GM18499 (cell line): ENCODE measurements around the gene NLRP8.
"Not testable (repeated sequence)": the region's sequence is repeated elsewhere in the genome, so short reads cannot be mapped to it uniquely, and the experiment has no call there.

ENCODE experiments used
- ATAC-seq: cut with Tn5 transposase; IDR thresholded peaks from one replicate; pipeline ENCODE4 v1.9.1; 2021; ENCODE audit warnings: moderate number of reproducible peaks; ENCODE audit not compliant: insufficient read depth, unreplicated experiment

Gene NLRP8

GRCh38 chr19:55947532-55947931 lies at the start of gene NLRP8:
TSS of gene NLRP8 (plus strand) at chr19:55947832.
- no peak for ATAC-seq

GRCh38 chr19:55898911-55899310 lies 48.7 kb upstream of the NLRP8 start:
- ATAC-seq = no peak

GRCh38 chr19:55901369-55902079 lies 46.1 kb upstream of the NLRP8 start:
- ATAC-seq = no peak

DNA sequence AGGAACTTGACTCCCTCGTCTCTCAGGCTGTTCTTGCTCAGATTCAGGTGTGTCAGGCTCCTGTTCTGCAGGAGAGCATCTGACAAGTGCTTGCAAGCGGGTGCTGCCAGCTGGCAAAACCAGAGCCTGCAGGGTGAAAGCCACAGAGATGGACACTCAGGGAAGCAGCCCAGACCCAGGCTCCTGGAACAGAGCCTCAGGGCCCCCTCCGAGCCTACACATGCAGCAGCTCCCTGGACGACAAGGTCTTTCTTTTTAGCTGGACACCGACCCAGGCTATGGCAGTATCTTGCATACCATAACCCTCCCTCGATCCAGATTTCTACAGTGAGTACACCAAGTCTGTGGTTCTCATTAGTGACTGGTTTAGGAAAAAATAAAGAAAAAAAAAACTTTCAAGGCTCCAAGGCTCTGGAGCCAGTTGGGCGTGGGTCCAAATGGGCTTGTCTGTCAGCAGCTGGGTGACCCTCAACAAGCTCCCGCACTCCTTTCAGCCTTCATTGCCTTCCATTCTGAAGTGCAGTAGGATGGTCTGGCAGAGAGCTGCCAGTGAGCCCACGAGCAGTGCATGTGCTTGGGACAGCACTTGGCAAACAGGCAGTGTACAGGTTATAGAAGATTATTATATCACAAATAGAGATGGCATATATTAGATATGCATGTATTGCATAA lies 45.4 kb upstream of the NLRP8 start:
- no peak for ATAC-seq

- ATAC-seq = no peak
These were observed 40.3 kb upstream of the NLRP8 start for GRCh38 chr19:55907286-55907685.

DNA sequence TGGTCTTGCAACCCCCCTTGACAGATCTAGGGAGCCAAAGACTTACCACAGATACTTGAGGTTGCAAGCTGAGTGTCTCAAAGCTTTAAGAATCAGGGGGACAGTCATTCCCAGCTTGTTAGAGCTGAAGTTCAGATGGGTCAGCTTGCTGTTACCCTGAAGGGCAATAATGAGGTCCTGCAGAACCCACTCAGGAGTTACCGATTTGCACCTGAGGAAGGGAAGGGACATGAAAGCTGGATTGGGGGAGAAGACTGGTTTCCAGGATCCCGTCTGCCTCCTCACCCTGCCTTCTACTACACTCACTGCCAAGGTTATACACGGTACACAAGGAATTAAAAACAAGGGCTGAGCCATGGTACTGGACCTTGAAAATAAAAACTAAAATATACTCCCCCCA lies 39.9 kb upstream of the NLRP8 start:
- no peak for ATAC-seq

GRCh38 chr19:55909801-55910200 lies 37.8 kb upstream of the NLRP8 start:
- ATAC-seq = no peak

- ATAC-seq = no peak
These were observed 34.7 kb upstream of the NLRP8 start for GRCh38 chr19:55912916-55913315.

GRCh38 chr19:55913643-55914268 lies 33.9 kb upstream of the NLRP8 start:
- no peak for ATAC-seq

GRCh38 chr19:55923556-55923955 lies 24.1 kb upstream of the NLRP8 start:
- no peak for ATAC-seq

DNA sequence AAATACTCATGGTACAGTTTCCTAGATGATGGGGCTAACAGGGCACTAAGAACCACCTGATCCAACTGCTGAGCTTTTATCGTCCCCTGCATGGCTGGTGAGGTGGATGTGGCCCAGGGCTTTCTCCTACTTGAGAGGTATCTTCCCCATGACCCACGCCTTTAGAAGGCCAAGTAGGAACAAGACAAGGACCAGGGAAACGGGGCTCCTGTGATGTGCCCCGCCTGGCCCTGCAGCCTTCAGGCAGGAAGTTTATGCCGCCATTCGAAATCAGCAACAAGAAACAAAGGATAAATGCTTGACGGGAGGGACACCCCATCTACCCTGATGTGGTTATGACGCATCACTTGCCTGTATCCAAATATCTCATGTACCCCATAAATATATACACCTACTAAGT lies 19.6 kb upstream of the NLRP8 start:
- no peak for ATAC-seq

DNA sequence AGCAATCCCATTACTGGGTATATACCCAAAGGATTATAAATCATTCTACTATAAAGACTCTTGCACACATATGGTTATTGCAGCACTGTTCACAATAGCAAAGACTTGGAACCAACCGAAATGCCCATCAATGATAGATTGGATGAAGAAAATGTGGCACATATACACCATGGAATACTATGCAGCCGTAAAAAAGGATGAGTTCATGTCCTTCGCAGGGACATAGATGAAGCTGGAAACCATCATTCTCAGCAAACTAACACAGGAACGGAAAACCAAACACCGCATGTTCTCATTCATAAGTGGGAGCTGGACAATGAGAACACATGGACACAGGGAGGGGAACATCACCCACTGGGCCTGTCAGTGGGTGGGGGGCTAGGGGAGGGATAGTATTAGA lies 18.4 kb upstream of the NLRP8 start:
- ATAC-seq = not testable (repeated sequence)

DNA sequence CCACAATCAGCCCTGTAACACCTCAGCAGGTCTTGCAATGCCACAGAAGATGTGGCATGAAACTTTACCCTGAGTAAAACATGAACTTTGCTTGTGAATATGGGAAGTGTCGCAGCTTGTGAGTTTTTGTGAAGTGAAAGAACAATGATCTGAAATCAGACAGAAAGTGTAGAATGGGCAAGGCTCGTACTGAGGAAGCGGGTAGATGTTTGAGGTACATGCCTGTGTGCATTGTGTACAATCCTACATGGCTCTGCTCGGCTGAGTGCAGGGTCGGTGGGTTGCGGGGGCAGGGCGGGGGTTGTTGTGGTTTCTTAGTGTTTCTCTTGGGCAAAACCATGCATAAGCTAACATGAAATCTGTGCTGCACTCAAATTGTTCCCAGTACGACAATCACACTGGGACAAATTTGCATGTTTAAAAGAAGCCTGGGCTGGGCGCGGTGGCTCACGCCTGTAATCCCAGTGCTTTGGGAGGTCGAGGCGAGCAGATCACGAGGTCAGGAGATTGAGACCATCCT lies 16.6 kb upstream of the NLRP8 start:
- no peak for ATAC-seq

GRCh38 chr19:55931936-55932386 lies 15.7 kb upstream of the NLRP8 start, which contains the start of gene NLRP13:
TSS of gene NLRP13 (minus strand) at chr19:55932336. CDS start at chr19:55932311, 25 bp downstream.
- ATAC-seq = no peak

- ATAC-seq = no peak
These were observed 12.4 kb upstream of the NLRP8 start for GRCh38 chr19:55935206-55935605.

DNA sequence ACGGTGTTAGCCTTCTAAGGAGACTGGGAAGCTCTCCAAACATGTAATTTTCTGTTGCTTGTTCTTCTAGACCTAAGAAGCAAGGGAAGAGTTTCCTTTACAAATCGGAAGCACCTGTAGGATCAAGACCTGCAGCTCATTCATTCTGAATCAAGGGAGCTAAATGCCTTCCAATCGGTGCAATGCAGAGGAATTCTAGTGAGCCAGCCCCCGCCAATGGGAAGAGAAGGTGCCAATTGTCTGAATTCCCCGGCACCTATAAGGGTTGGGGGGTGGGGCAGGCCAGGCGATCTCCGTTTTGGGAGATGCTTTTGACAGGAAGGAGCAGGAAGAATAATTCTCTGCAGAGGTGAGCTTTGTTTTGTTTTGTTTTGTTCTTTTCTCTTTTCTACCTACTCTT lies 8.4 kb upstream of the NLRP8 start:
- ATAC-seq = no peak

- ATAC-seq = no peak
These were observed 7.3 kb upstream of the NLRP8 start for GRCh38 chr19:55940306-55940705.

GRCh38 chr19:55950566-55950965 lies 2.9 kb downstream of the NLRP8 start:
- not testable (repeated sequence) for ATAC-seq

DNA sequence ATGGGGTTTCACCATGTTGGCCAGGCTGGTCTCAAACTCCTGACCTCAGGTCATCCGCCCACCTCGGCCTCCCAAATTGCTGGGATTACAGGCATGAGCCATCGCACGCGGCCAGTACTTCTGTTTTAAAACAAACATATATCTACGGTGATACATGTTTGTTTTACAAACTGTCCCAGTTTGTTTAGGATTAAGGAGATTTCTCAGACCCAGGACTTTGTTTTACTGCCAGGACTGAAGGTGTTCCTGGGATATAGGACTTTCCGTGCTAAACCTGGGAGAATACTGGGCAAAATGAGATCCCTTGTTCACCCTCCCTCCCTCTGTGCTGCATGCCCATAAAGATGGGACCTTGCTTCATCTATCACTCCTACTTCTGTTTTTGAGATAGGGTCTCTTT lies 8.8 kb downstream of the NLRP8 start:
- ATAC-seq = no peak

GRCh38 chr19:55958356-55958755 lies 10.7 kb downstream of the NLRP8 start:
- no peak for ATAC-seq

DNA sequence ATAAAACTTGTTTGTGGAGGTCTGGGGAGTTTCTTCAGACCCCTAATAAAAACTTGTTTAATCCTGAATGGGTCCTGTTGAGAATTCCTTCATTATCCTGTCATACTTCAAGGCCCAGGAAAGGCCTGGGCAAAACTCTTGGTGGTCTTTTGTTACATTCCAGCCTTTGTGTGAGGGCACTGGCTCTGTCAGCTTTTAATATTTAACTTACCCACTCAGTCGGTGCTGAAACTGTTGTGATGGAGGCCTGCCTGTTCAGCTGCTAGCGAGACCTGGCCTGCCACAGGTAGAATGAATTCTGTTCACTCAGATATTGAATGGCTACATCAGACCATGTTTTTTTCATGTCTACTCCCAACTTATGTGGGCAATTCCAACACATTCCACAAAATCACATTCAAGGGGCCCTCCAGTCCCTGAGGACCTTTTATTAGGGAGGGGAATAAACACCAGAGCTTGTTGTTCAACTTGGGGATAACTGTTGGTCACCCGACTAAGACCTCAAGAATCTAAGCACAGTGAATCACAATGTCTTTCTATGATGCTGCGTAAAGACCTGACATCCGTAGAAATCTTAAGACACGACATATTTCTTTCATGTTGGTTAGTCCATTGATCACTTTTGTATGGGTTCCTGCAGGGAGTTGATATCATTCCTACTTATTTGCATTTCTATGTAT lies 12.5 kb downstream of the NLRP8 start:
- no peak for ATAC-seq
